HG02981 (cell line): ENCODE measurements around the gene BICRA.

Experiments used
- ATAC-seq: cut with Tn5 transposase; IDR thresholded peaks from one replicate; pipeline ENCODE4 v1.9.1; 2021; ENCODE audit warnings: mild to moderate bottlenecking, moderate library complexity; ENCODE audit not compliant: unreplicated experiment

BICRA gene

GRCh38 chr19:47686679-47687450 is 77.9 kb downstream of the BICRA start:
- no peak for ATAC-seq

- ATAC-seq: no peak
Observed at GRCh38 chr19:47687906-47688305, 79.0 kb downstream of the BICRA start.

- no peak for ATAC-seq
Observed at GRCh38 chr19:47691090-47691489, 82.2 kb downstream of the BICRA start.

GRCh38 chr19:47691782-47692181 is 82.8 kb downstream of the BICRA start:
- ATAC-seq: no peak

GRCh38 chr19:47693489-47693888 is 84.6 kb downstream of the BICRA start:
- ATAC-seq: no peak

- ATAC-seq: no peak
Observed at GRCh38 chr19:47693903-47694302, 85.0 kb downstream of the BICRA start.

- ATAC-seq: no peak
Observed at GRCh38 chr19:47694466-47695273, 85.7 kb downstream of the BICRA start.

- no peak for ATAC-seq
Observed at GRCh38 chr19:47695533-47696262, 86.8 kb downstream of the BICRA start.

- ATAC-seq: no peak
Observed at GRCh38 chr19:47696635-47697034, 87.7 kb downstream of the BICRA start.

GRCh38 chr19:47697863-47698609 is 89.1 kb downstream of the BICRA start:
- ATAC-seq: no peak

GRCh38 chr19:47698631-47699359 is 89.9 kb downstream of the BICRA start:
- no peak for ATAC-seq

GRCh38 chr19:47699360-47699917 is 90.5 kb downstream of the BICRA start:
- ATAC-seq: no peak

GRCh38 chr19:47700934-47701716 is 92.2 kb downstream of the BICRA start:
- ATAC-seq: no peak

- ATAC-seq: no peak
Observed at GRCh38 chr19:47701717-47702552, 93.0 kb downstream of the BICRA start.

GRCh38 chr19:47702671-47703070 is 93.7 kb downstream of the BICRA start:
- no peak for ATAC-seq

- no peak for ATAC-seq
Observed at GRCh38 chr19:47703301-47703700, 94.4 kb downstream of the BICRA start.

GRCh38 chr19:47704024-47704423 is 95.1 kb downstream of the BICRA start:
- ATAC-seq: no peak

- no peak for ATAC-seq
Observed at GRCh38 chr19:47704656-47705055, 95.7 kb downstream of the BICRA start.
